ENCODE measurements around the gene KPNA3. TPM values are rescaled to one million over a fixed set of nuclear protein-coding genes. Genes with fewer than 3 reads are reported as not detected.

The KPNA3 gene
- total RNA-seq, 2 experiments from 2014 or later, result 34.9 to 36.1 TPM

Other genes starting within 250 kb of the KPNA3 start
- gene RCBTB1, start 207.1 kb downstream of the KPNA3 start, total RNA-seq, result 10 to 100 TPM; 18.5 to 19.0 TPM
- under 1 TPM; 0.63 to 0.81 TPM for gene ARL11, start 164.2 kb downstream of the KPNA3 start, total RNA-seq
- 10 to 100 TPM; 27.5 to 28.1 TPM for gene EBPL, start 101.2 kb downstream of the KPNA3 start, total RNA-seq
- gene SPRYD7, start 143.7 kb upstream of the KPNA3 start, total RNA-seq, result 1 to 10 TPM; 3.9 to 4.1 TPM
- gene TRIM13, start 204.4 kb upstream of the KPNA3 start, total RNA-seq, result 10 to 100 TPM; 13.2 to 17.4 TPM
- under 1 TPM; 0.30 to 0.65 TPM for gene KCNRG, start 222.8 kb upstream of the KPNA3 start, total RNA-seq

Data from activated CD4-positive, alpha-beta memory T cell treated with anti-CD3 and anti-CD28 coated beads, Interleukin-2, amount 10 ng/mL, durations not matched to agents 7 days and 5 days (primary cell).